ENCODE measurements around the gene UNG. TPM values are rescaled to one million over a fixed set of nuclear protein-coding genes. Genes with fewer than 3 reads are reported as not detected.
A peak's percentile ranks its signal among the peaks of the same experiment; 100 is the strongest.

UNG gene
- total RNA-seq, 1 experiment from 2014 or later, result 188 TPM

DNA sequence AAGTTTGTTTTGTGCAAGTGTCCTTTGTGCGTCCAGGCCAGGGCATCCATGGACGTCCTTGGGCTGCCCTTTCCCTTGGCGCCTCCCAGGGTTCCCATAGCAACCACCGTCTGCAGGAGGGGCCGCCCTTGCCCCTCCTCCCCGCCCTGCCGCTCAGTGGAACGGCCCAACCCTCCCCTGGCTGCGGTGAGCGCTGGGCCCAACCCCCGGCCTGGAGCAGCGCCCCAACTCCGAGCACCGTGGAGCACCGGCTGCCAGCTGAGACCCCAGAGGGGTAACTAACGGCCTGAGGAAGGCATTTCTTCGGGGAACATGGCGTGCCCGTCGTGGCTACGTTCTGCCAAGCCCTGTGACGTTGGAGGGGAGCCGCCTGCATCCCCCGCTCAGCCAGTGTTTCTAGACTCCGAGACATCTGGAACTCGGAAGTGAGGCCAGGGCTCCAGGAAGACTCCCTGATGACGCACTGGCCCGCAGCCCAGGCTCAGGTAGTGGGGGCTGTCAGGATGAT lies 13.6 kb downstream of the UNG start:
- Histone ChIP-seq H3K4me2 (ENCODE audit: insufficient read depth, insufficient read length, low read length) (peak overlapping the region; percentile 47), H3K56ac (ENCODE audit: insufficient read length, low read depth, low read length) (no peak overlapping the region), H2BK15ac (ENCODE audit: low read depth, low read length) (no peak overlapping the region), H3K14ac (ENCODE audit: insufficient read depth, low read length) (peak overlapping the region; percentile 23; the same call in 1 of the 2 replicates), H3K18ac (ENCODE audit: insufficient read length, low read depth, low read length) (peak overlapping the region; percentile 86), H4K20me1 (ENCODE audit: control insufficient read depth, insufficient read depth, insufficient read length) (no peaks in the 10 kb centered on the region), H2BK12ac (ENCODE audit: insufficient read length, low read depth, low read length) (no peak overlapping the region), H4K5ac (ENCODE audit: insufficient read length, low read depth, low read length) (no peak overlapping the region), H3K9ac (ENCODE audit: extremely low read depth, insufficient read length, low read length) (peak overlapping the region; percentile 33), H3K23me2 (ENCODE audit: insufficient read length, low read depth, low read length, poor library complexity, severe bottlenecking) (peaks cover 4% of the 10 kb centered on the region), H2BK20ac (ENCODE audit: low read depth, low read length, poor library complexity, severe bottlenecking) (no peak overlapping the region), H3K9me3 (ENCODE audit: control insufficient read depth, low read depth, low read length) (no peaks in the 10 kb centered on the region), H3K27me3 (ENCODE audit: insufficient read depth, low read length) (no peaks in the 10 kb centered on the region), H2AK5ac (ENCODE audit: insufficient read length, low read length) (no peak overlapping the region), H3T11ph (ENCODE audit: low read length) (no peak overlapping the region), H2BK5ac (ENCODE audit: insufficient read length, low read length) (no peak overlapping the region), H3K4ac (ENCODE audit: low read depth, low read length) (no peak overlapping the region), H2BK120ac (ENCODE audit: low read depth, low read length, poor library complexity, severe bottlenecking) (no peak overlapping the region), H4K91ac (ENCODE audit: insufficient read length, low read depth, low read length) (no peak overlapping the region), H3K23ac (ENCODE audit: insufficient read length, low read depth, low read length) (no peak overlapping the region), H3K27ac (ENCODE audit: insufficient read length, low read depth, low read length) (no peak overlapping the region), H3K79me1 (ENCODE audit: insufficient read depth, low read depth, low read length, poor library complexity, severe bottlenecking) (no peaks in the 10 kb centered on the region), H3K4me1 (ENCODE audit: insufficient read depth, low read length) (peaks cover 6% of the 10 kb centered on the region; the same call in 1 of the 2 replicates), H4K8ac (replicated peaks; ENCODE audit: insufficient read length, low read depth, low read length) (no peak overlapping the region), H3K79me2 (ENCODE audit: insufficient read depth, low read length) (no peaks in the 10 kb centered on the region), H2AFZ (ENCODE audit: low read length) (no peak overlapping the region)
- no peak for TF ChIP-seq CTCF (conservative IDR thresholded peaks at IDR 0.05)
- WGBS (ENCODE audit: extremely low coverage, insufficient read length, low lambda C conversion rate), result no CpG with 5 or more reads among the region's 28 CpGs
- Mint-ChIP-seq H3K9me3 (no peaks in the 10 kb centered on the region), H3K27ac (peak overlapping the region; percentile 81 to 93 (median 90); a peak in 5 of 7 replicates), H3K27me3 (ENCODE audit: low read depth) (no peaks in the 10 kb centered on the region), H3K4me1 (peaks cover 18 to 22% of the 10 kb centered on the region in 2 experiments), H3K36me3 (ENCODE audit: insufficient read depth in 1 of 3, low read depth in 3 of 3) (peaks cover 19 to 46% (median 36%) of the 10 kb centered on the region in 3 experiments; a peak in 6 of 7 replicates), H3K4me3 (peak overlapping the region; percentile 42 to 68; a peak in 4 of 5 replicates)
- peak; percentile 93 for DNase-seq
